ENCODE results near the gene TSPAN17. TPM values are rescaled to one million over a fixed set of nuclear protein-coding genes. Genes with fewer than 3 reads are reported as not detected.

Gene TSPAN17
- total RNA-seq, 1 experiment from 2014 or later: 33.8 TPM

GRCh38 chr5:176658817-176659511, 11.7 kb downstream of the TSPAN17 start:
- DNase-seq (ENCODE audit: extremely low read depth, low read depth): no peak

- DNase-seq (ENCODE audit: extremely low read depth, low read depth): no peak
Measured at GRCh38 chr5:176659512-176659839, 12.2 kb downstream of the TSPAN17 start.

- DNase-seq (ENCODE audit: extremely low read depth, low read depth): no peak
Measured at GRCh38 chr5:176659860-176660461, 12.7 kb downstream of the TSPAN17 start.

GRCh38 chr5:176660530-176660859, 13.2 kb downstream of the TSPAN17 start:
- no peak for DNase-seq (ENCODE audit: extremely low read depth, low read depth)

GRCh38 chr5:176660860-176661641, 13.8 kb downstream of the TSPAN17 start:
- DNase-seq (ENCODE audit: extremely low read depth, low read depth): peak; percentile 75

GRCh38 chr5:176661676-176662075, 14.4 kb downstream of the TSPAN17 start:
- no peak for DNase-seq (ENCODE audit: extremely low read depth, low read depth)

GRCh38 chr5:176662371-176663333, 15.4 kb downstream of the TSPAN17 start:
- DNase-seq (ENCODE audit: extremely low read depth, low read depth): no peak

GRCh38 chr5:176663566-176663965, 16.3 kb downstream of the TSPAN17 start:
- no peak for DNase-seq (ENCODE audit: extremely low read depth, low read depth)

GRCh38 chr5:176664479-176664878, 17.2 kb downstream of the TSPAN17 start:
- no peak for DNase-seq (ENCODE audit: extremely low read depth, low read depth)

- DNase-seq (ENCODE audit: extremely low read depth, low read depth): no peak
Measured at GRCh38 chr5:176664886-176665285, 17.6 kb downstream of the TSPAN17 start.

GRCh38 chr5:176665517-176665916, 18.2 kb downstream of the TSPAN17 start:
- DNase-seq (ENCODE audit: extremely low read depth, low read depth): no peak

GRCh38 chr5:176667637-176668036, 20.4 kb downstream of the TSPAN17 start:
- no peak for DNase-seq (ENCODE audit: extremely low read depth, low read depth)

GRCh38 chr5:176670449-176670848, 23.2 kb downstream of the TSPAN17 start:
- no peak for DNase-seq (ENCODE audit: extremely low read depth, low read depth)

- no peak for DNase-seq (ENCODE audit: extremely low read depth, low read depth)
Measured at GRCh38 chr5:176671399-176671798, 24.1 kb downstream of the TSPAN17 start.

- no peak for DNase-seq (ENCODE audit: extremely low read depth, low read depth)
Measured at GRCh38 chr5:176671890-176672747, 24.8 kb downstream of the TSPAN17 start.

GRCh38 chr5:176673651-176674583, 26.6 kb downstream of the TSPAN17 start:
- no peak for DNase-seq (ENCODE audit: extremely low read depth, low read depth)

GRCh38 chr5:176674799-176675198, 27.5 kb downstream of the TSPAN17 start:
- no peak for DNase-seq (ENCODE audit: extremely low read depth, low read depth)

GRCh38 chr5:176675676-176676360, 28.5 kb downstream of the TSPAN17 start:
- peak; percentile 20 for DNase-seq (ENCODE audit: extremely low read depth, low read depth)
